T-helper 17 cell (primary cell): Measurements from ENCODE around the gene TFPT. TPM values are rescaled to one million over a fixed set of nuclear protein-coding genes. Genes with fewer than 3 reads are reported as not detected.
A peak's percentile ranks its signal among the peaks of the same experiment; 100 is the strongest.

ENCODE experiments used
- ATAC-seq: fragments of 150-1000 bp; cut with Tn5 transposase; 2 replicates; pipeline ENCODE4 v1.10.0; 2021; ENCODE audit warnings: mild to moderate bottlenecking, moderate library complexity
- DNase-seq, 3 donors: peaks; one replicate each; pipeline versions ENCODE4 v3.0.0 to v3.0.0-alpha.2; 2020 to 2021
- H3K9me3 ChIP-seq: one replicate; pipeline ENCODE4 v1.7.0; 2013; ENCODE audit warnings: low read length, mild to moderate bottlenecking; ENCODE audit not compliant: control insufficient read depth, poor library complexity, severe bottlenecking
- H3K27ac Mint-ChIP-seq: one replicate; pipeline ENCODE4 v1.8.0; 2022; ENCODE audit warnings: mild to moderate bottlenecking, moderate library complexity, mixed read lengths
- H3K27me3 Mint-ChIP-seq: one replicate; pipeline ENCODE4 v1.8.0; 2022; ENCODE audit warnings: mixed read lengths
- H3K36me3 Mint-ChIP-seq: one replicate; pipeline ENCODE4 v1.8.0; 2022; ENCODE audit warnings: low read depth, mixed read lengths
- H3K4me1 Mint-ChIP-seq: one replicate; pipeline ENCODE4 v1.8.0; 2022; ENCODE audit warnings: mild to moderate bottlenecking, mixed read lengths
- H3K4me3 Mint-ChIP-seq: one replicate; pipeline ENCODE4 v1.8.0; 2022; ENCODE audit warnings: mild to moderate bottlenecking, moderate library complexity, mixed read lengths
- total RNA-seq, 4 donors: library from RNA in 2 of 4; stranded (reverse) in 2 of 4; gene quantifications; one replicate each; pipeline ENCODE4 v1.2.3 and lab custom pipeline; 2022 to 2026

The TFPT gene
- total RNA-seq, 2 donors from 2014 or later: 14.9 TPM

- ATAC-seq (no peak), DNase-seq (no peak)
- Mint-ChIP-seq H3K36me3 (peaks cover 3% of the 10 kb centered on the region), H3K27ac (peak overlapping the region; percentile 93), H3K4me1 (peaks cover 35% of the 10 kb centered on the region), H3K4me3 (peak overlapping the region; percentile 95), H3K27me3 (no peaks in the 10 kb centered on the region)
- H3K9me3 ChIP-seq: no peaks in the 10 kb centered on the region
These were observed 23.2 kb upstream of the TFPT start for GRCh38 chr19:54138489-54139256.

GRCh38 chr19:54137699-54138488 lies 22.4 kb upstream of the TFPT start, which contains the start of gene CNOT3:
TSS of gene CNOT3 (plus strand) at chr19:54137762. CDS start at chr19:54142979, 5,217 bp downstream.
- H3K4me3 Mint-ChIP-seq: peak within 1 kb of the TSS; percentile 95
- H3K9me3 ChIP-seq: no peaks in the 10 kb centered on the region
- no peaks in the 10 kb centered on the region for H3K27me3 Mint-ChIP-seq
- peak within 1 kb of the TSS; percentile 93 for H3K27ac Mint-ChIP-seq
- peaks cover 34% of the 10 kb centered on the region for H3K4me1 Mint-ChIP-seq
- DNase-seq: peak; percentile 27 to 42 (median 30)
- ATAC-seq: no peak
- H3K36me3 Mint-ChIP-seq: peaks cover 3% of the 10 kb centered on the region

GRCh38 chr19:54136864-54137698 lies 21.6 kb upstream of the TFPT start:
- peaks cover 3% of the 10 kb centered on the region for H3K36me3 Mint-ChIP-seq
- peak overlapping the region; percentile 95 for H3K4me3 Mint-ChIP-seq
- peak overlapping the region; percentile 82 for H3K27ac Mint-ChIP-seq
- H3K9me3 ChIP-seq: no peaks in the 10 kb centered on the region
- peaks cover 30% of the 10 kb centered on the region for H3K4me1 Mint-ChIP-seq
- H3K27me3 Mint-ChIP-seq: no peaks in the 10 kb centered on the region
- DNase-seq (peak; percentile 97 to 99 (median 97)), ATAC-seq (peak; percentile 81)

- Mint-ChIP-seq H3K27me3 (no peaks in the 10 kb centered on the region), H3K36me3 (no peaks in the 10 kb centered on the region), H3K4me3 (peak overlapping the region; percentile 95), H3K27ac (peak overlapping the region; percentile 82), H3K4me1 (peaks cover 25% of the 10 kb centered on the region)
- ATAC-seq: no peak
- DNase-seq: no peak
- no peaks in the 10 kb centered on the region for H3K9me3 ChIP-seq
These were observed 20.8 kb upstream of the TFPT start for GRCh38 chr19:54136086-54136863.

GRCh38 chr19:54133957-54134590 lies 18.6 kb upstream of the TFPT start:
- peaks cover 15% of the 10 kb centered on the region for H3K4me1 Mint-ChIP-seq
- H3K36me3 Mint-ChIP-seq: no peaks in the 10 kb centered on the region
- DNase-seq (no peak), ATAC-seq (no peak)
- H3K4me3 Mint-ChIP-seq: peak overlapping the region; percentile 63
- H3K9me3 ChIP-seq: no peaks in the 10 kb centered on the region
- no peaks in the 10 kb centered on the region for H3K27me3 Mint-ChIP-seq
- peak overlapping the region; percentile 87 for H3K27ac Mint-ChIP-seq

GRCh38 chr19:54133312-54133956 lies 18.0 kb upstream of the TFPT start:
- Mint-ChIP-seq H3K4me3 (no peak overlapping the region), H3K27me3 (no peaks in the 10 kb centered on the region), H3K4me1 (peaks cover 9% of the 10 kb centered on the region), H3K36me3 (no peaks in the 10 kb centered on the region), H3K27ac (peak overlapping the region; percentile 87)
- DNase-seq: no peak
- ATAC-seq: no peak
- H3K9me3 ChIP-seq: no peaks in the 10 kb centered on the region

GRCh38 chr19:54129617-54129996 lies 14.2 kb upstream of the TFPT start:
- DNase-seq (no peak), ATAC-seq (no peak)
- Mint-ChIP-seq H3K36me3 (no peaks in the 10 kb centered on the region), H3K27me3 (no peaks in the 10 kb centered on the region), H3K4me1 (no peaks in the 10 kb centered on the region), H3K27ac (no peak overlapping the region), H3K4me3 (no peak overlapping the region)
- no peaks in the 10 kb centered on the region for H3K9me3 ChIP-seq

GRCh38 chr19:54128796-54129616 lies 13.5 kb upstream of the TFPT start:
- Mint-ChIP-seq H3K4me3 (no peak overlapping the region), H3K36me3 (no peaks in the 10 kb centered on the region)
- no peaks in the 10 kb centered on the region for H3K9me3 ChIP-seq

GRCh38 chr19:54128441-54128725 lies 12.9 kb upstream of the TFPT start:
- no peaks in the 10 kb centered on the region for H3K9me3 ChIP-seq
- Mint-ChIP-seq H3K4me1 (no peaks in the 10 kb centered on the region), H3K36me3 (no peaks in the 10 kb centered on the region), H3K27me3 (no peaks in the 10 kb centered on the region), H3K4me3 (no peak overlapping the region), H3K27ac (no peak overlapping the region)
- ATAC-seq: no peak
- DNase-seq: no peak

More at GRCh38 chr19:54128796-54129616, 13.5 kb upstream of the TFPT start:
- ATAC-seq (no peak), DNase-seq (no peak)
- Mint-ChIP-seq H3K27me3 (no peaks in the 10 kb centered on the region), H3K27ac (no peak overlapping the region), H3K4me1 (no peaks in the 10 kb centered on the region)

- DNase-seq (no peak), ATAC-seq (no peak)
- no peak overlapping the region for H3K4me3 Mint-ChIP-seq
- no peaks in the 10 kb centered on the region for H3K9me3 ChIP-seq
- no peaks in the 10 kb centered on the region for H3K27me3 Mint-ChIP-seq
- H3K27ac Mint-ChIP-seq: no peak overlapping the region
- H3K4me1 Mint-ChIP-seq: no peaks in the 10 kb centered on the region
- no peaks in the 10 kb centered on the region for H3K36me3 Mint-ChIP-seq
These were observed 12.4 kb upstream of the TFPT start for GRCh38 chr19:54127688-54128440.

GRCh38 chr19:54125713-54126112 lies 10.3 kb upstream of the TFPT start:
- Mint-ChIP-seq H3K4me1 (no peaks in the 10 kb centered on the region), H3K36me3 (peaks cover 4% of the 10 kb centered on the region), H3K27ac (no peak overlapping the region), H3K4me3 (no peak overlapping the region), H3K27me3 (no peaks in the 10 kb centered on the region)
- no peaks in the 10 kb centered on the region for H3K9me3 ChIP-seq
- no peak for ATAC-seq
- no peak for DNase-seq
